HG03378 (cell line): ENCODE results near the gene GSG1L.

Experiments
- ATAC-seq: cut with Tn5 transposase; IDR thresholded peaks from one replicate; pipeline ENCODE4 v1.9.1; 2021; ENCODE audit warnings: mild to moderate bottlenecking, moderate library complexity; ENCODE audit not compliant: unreplicated experiment

The GSG1L gene

DNA sequence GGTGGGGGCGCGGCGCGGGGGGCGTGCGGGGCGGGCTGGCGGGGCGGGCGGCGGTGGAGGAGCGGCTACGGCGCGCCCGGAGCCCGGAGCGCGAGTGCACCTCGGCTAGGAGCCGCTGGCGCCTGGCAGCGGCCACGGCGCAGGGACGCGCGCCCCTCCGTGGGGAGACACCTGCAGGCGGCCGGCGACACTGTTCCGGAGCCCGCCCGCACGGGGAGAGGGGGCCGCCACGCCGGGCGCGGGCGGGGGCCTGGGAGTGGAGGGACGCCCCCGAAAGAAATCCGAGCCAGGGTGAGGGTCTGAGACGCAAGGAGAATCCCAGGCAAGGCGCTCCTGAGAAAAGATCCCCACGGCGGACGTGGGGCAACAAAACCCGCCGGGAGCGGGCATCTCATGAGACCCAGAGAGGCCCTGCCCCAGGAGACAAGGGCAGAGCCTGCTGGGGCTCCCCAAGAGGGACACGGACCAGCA, at the start of gene GSG1L:
Gene GSG1L, minus strand, starts transcription at position 124 of the 471 bp plus-strand sequence. CDS start 290 bp downstream, outside the sequence.
- ATAC-seq = no peak

DNA sequence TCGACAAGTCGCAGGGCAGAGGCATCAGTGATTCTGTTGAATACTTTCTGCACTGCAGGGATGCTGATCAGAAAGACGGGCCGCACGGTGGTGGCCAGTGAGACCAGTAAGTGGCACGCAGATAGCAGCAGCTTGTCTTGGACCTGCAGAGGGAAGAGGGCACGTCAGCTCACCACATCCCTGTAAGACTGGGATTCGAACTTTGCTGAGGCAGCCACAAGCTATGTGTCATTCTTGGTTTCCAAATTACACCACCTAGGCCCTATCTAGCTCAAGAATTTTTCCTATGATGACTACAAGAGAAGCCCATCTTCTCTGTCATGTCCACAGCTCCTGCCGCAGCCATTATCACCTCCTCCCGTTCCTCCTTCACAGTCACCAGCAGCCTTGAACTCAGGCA, 49.4 kb upstream of the GSG1L start:
- no peak for ATAC-seq

DNA sequence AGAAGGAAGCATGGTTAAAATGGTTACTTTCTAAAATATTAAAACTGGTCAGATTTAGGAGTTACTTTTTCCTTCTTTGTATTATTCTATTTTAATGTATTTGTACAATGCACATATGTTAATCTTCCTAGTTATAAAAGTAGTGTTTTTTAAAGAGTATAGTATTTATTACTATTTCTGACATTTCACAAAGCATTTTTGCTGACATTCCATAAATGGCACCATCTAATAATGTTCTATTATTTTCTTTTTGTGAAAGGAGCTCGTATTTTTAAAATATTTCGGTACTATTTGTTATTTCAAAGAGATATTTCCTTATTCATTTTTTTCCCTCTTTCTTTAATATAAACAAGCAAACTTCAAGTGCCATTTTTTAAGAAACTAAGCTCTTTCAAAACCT, 47.5 kb upstream of the GSG1L start:
- ATAC-seq = no peak

DNA sequence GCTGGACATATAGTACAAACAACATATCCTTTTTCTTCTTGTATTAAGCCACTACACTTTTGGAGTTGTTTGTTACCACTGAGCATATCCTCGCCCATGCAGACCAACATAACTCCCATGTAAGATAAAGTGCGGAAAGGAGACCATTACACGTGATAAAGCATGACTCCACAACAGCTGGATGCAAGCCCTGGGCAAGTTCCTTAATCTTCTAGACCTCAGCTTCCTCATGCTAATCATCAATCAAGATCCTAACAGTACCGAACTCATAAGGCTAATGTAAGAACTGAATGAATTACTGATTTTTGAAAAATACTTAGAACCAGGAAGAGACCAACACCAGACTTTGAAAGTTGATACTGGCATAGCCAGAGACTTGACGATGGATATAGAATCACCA, 47.0 kb upstream of the GSG1L start:
- ATAC-seq = no peak

DNA sequence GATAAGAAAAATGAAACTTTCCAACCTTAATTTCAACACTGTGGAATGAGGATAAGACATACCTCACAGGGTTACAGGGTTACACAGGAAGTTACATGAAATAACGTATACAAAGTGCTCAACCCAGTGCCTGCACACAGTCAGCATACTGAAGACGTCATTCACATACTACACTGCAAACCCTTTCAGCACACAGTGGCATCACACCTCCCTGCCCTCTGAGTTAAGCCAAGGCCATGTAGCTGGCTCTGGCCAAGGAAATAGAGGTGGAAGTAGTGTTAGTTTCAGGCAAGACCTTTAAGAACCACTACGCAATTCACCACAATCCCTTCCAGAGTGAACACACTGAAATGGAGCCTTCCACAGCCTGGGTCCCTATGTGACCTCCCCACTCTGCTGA, 46.6 kb upstream of the GSG1L start:
- ATAC-seq = no peak

DNA sequence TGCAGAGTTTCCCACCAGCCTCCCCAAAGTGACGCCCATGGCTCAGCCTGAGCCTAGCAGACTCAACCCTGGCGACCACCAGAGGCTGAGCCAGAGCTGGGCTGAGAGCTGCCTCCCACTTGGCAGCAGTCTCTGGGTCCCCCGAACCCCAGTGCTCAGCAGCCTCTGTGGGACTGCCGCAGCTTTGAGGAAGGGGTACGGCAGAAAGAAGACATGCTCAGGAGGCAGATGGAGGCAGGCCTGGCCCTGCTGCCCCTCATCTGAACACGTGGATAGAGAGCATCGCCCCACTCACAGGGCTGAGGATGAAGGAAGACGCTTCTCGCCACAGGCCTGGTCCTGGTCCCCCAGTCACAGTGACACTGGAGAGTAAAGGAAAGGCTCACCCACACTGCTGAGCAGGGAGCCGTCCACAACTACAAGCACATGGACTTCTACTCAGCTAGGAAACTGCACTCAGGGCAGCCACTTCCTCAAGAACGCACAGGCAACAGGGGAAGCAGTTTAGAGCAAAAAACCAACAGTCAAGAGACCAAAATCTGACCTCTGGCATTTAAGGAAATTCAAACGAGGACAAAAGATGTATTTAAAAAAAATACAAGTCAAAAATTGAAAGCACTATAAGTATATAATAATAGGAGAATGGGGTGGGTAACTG, 45.2 kb upstream of the GSG1L start:
- ATAC-seq = no peak

DNA sequence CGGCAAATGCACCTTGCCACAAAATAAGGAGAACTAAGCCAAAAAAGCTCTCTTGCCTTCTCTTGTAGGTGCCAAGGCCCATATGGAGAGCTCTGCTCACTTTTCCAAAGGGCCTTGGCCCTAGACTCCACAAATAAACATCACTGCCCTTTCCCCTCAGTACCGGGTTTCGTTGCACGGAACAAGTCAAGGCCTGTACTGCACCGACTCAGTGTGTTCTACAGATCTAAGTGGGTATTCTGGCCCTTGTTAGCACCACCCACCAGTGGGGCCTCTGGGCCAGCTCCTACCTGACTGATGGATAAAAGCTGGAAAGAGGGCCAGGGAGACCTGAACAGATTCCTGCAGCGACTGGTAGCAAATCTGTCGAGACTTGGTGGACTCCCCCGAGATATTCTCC, 43.7 kb upstream of the GSG1L start:
- ATAC-seq = no peak

DNA sequence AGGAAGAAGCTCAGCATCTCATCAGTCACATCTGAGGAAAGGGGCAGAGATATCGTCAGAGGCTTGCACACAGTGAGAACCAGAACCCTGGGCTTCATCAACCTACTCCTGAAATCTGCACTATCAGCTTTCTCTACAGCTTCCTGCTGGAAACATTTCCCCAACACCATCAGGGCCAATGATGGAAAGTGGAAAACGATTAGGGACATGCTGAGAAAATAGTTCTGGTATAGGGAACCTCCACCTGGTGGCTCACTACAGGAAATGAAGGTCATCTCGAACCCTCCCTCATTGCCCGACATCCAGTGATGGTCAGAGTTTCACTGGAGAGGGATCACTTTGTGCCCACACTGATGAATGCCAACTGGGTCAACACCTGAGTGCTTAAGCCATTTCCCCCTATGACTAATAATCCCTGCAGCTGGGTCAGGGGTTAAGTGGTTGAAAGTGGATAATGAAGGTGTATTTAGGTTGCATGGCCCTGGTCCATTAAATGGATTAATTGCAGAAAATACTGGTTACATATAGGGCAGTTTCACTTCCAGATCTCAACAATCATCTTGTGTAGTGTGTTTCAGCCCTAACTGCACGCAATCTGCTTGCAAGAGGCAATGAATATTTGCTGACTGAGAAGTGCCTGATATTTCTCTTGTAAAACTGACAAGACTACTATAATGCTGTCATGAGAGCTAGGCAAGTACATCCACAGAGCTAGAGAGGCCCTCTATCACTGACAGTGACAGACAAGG, 43.1 kb upstream of the GSG1L start:
- no peak for ATAC-seq

DNA sequence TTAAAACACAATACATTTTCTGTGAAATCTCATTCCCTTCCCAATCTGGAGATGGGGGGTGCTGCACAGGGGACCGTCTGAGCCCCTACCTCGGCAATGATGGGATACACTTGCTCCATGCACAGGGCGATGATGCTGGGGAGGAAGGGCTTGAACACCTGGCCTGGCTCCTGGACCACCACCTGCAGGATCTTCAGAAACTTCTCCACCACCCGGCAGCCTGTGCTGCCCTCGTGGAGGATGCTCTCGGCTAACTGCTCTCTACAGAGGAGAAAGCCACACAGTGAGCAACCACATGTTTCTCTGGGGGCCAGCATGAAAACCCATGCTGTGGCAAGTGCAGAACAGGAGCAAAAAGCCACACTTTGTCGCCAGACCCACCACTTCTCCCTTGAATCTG, 42.4 kb upstream of the GSG1L start:
- no peak for ATAC-seq

DNA sequence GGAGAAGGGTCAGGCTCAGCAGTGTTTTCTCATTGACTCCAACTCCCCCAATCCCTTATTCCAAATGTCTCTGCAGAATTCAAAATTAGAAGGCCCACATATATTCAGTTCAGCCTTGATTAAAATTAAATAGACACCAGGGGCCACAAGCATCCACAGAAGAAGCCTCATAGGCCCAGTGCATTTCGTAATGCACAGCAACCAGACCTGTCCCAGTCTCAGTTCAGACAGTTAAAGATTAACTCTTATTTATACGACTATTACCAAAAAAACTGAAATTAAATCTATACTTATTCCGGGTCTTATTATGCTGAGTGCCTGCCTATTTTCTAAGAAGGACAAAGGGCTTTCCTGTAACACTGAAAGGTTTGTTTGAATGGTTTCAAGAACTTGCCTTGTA, 41.8 kb upstream of the GSG1L start:
- ATAC-seq = no peak

DNA sequence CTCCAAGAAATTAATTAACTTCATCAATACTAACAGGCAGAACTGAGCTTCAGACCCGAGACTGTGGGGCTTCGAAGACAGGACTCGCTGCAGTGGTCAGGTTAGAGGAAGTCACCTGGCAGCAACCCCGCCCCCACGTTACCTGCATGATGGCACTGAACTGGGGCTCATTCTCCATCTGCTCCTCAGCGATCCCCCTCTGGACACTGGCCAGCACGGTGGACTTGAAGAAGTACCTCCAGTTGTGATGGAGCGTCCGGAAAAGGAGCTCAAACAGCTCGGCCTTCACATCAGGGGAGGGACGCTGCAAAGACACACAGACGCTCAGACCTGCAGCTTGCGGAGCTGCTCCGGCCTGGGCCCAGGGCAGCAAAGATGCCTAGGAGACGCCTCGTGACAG, 40.9 kb upstream of the GSG1L start:
- no peak for ATAC-seq

DNA sequence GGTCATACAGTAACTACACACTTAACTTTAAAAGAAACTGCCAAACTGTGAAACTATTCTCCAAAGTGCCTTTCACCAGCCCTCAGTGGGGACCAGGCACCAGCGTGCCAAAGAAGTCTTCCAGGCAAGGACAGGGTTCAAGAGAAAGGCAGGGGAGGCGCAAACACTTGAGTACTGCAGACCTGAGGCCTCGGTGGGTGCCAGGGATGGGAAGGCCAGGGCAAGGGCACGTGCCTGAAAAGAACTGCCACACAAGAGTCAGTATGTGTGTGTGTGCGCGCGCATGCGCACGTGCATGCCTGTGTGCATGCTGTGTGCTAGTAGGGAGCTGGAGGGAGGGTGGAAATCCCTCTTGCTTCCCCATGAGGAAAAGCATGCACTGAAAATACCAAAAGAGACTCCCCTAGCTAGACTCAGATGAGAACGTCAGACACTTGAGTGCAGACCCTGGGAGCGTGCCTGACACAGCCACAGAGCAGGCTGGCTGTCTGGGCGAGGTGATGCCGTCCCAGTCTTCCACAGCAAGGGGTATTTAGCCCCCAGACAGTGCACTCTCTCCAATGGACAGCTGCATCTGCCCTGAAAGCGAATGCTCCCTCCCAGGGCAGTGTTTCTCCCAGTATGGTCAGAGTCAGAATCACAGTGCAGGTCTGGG, 40.1 kb upstream of the GSG1L start:
- no peak for ATAC-seq

DNA sequence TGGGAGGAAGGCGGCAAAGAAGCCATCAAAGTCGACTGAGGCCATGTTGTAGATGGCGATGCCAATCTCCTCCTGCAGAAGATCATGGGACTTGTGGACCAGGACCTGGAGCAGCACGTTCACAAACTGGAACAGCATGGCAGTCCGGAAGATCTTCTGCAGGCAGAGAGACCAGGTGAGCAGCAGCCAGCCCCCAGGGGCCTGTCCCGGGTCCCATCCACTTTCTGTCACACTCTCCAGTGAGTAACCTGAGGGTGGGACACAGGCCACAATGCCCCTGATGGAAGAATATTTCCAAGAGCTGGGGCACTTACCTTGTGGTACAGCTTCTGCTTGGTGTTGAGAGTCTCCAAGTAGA, 38.0 kb upstream of the GSG1L start:
- no peak for ATAC-seq

DNA sequence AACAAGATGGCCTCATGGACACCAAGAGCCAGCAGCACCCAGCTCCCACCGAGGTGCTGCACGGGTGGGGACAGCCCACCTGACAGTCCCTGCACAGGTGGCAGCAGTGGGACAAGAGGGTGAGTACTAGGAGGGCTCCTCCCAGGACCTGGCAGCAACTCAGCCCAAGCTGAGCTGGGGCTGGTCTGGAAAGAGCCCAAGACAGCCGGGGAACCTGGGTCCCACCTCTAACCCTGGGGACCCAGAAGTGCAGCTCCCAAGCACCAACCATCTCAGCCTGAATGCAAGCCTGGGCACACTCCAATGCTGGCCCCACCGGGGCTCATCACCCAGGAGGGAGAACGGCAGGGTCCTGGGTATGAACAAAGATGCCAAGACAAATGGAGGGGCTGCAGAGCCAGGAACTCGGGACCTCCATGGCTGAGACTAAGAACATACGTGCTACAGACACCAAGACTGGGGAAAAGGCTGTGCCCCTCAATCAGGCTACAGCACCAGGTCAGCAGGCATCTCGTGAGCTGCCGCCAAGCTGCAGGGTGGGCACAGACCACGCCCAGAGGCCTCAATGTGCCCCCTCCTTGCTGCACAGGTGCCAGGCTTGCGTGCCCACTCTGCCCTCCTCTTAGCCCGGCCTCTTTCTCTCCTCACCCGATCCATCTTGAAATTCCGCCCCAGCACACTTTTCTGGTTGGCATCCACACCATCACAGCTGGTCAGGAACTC, 37.5 kb upstream of the GSG1L start:
- ATAC-seq = no peak

DNA sequence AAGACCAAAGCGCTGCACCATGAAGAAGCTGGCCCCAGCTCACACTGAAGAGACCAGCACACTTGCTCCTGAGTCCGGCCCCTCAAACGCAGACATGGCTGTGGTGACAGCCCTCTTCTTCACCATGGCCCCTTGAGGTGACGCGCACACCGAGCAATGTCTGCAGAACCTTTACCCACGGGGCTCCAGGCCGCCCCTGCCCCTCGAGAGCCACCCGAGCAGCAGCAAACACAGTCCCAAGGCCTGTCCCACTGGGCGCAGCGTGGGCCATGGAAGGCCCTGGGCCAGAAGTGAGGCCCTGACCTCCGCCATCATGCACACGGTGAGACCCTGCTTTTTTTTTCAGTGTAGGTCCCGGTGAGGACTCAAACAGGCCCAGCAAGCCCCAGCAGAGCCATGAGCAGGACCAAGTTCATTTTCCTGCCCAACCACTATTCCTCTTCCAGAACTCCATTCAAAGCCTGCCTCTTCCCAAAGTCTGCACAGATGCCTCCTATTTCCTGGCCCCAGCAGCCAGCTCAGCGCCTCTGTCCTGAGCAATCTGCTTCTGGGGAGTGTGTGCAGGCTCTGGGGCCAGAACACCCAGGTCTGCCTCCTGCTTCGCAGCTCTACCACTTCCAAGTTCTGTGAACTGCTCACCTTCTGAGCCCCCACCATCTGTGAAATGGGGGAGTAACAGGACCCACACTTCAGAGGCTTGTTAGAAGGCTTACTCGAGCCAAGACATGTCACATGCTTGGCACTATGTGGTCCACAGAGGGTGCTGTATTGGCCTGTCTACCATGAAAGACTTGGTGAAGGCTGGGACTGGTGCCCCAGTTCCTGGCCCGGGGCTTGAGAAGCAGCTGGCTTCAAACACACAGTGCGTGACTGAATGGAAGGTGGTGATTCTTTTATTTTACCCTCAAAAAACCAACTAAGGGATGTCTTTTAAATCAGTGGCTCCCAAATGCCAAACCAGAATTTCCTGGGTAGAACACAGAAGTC, 35.7 kb upstream of the GSG1L start:
- ATAC-seq = no peak

DNA sequence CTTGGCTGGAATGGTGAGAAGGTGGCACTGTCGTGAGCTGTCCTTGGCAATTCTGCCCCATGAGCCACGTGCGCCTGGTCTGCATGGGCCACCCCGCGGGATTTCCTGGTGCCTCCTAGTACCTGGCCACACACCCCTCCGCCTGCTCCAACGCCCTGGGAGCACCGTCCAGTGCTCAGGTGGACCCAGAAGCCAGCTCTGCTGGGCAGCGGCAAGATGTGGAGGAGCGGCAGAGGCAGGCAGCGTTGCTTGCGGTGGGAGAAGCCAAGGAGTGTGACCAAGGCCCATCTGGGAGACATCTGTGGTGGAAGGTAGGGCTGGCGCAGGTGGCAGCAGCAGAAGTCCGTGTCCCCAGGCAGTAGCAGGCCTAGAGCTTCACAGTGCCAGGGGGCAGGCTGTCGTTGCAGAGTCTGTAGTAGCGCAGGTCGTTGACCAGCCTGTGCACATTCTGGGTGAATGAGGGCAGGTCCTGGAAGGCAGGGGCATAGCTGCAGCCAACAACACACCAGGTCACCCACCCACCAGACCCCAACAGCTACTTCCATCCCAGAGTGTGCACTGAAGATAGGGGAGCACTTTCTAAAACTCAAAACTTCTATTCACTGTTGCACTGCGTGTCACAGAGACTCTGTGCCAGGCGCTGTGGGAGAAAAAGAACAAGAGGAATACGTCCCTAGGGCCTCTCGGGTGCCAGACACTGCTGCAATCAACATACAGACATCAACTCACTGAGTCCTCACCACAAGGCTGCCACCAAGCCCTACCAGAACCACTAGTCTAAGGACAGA, 34.9 kb upstream of the GSG1L start:
- no peak for ATAC-seq

DNA sequence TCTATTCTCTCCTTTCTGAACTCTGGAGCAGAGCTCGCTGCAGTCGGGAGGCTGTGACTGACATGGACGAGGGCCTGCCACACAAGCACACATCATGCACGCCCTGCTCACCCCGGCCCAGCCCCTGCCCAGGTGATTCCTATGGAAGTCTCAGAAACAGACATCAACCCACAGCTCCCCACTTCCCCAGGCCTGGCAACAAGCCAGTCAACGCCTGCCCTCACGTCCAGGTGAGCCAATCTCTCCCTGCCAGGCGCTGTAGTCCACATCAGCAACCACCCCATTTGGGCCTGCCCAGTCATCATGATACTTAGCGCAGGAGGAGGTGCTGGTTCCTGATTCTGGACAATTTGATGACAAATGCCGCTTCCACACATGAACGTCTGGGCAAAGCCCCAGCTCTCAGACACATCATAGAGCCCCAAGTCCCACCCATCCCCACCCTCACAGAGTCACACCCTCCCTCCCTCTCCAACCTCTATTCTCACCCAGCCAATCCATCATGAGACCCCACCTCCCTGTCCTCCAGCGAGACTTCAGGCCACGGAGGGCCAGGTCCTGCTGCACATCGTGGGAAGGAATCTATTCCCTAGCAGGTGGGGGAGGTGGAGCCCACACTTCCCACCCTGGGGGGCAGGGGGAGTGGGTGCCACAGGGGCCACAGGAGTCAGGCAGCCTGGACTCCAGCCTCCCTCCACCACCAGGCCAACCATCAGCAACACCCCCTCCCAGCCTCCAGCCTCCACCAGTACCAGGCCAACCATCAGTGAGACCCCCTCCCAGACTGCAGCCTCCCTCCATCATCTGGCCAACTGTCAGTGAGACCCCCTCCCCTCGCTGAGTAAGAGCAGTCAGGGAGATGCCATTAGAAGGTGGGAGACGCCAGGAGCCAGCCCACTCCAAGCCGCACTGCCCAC, 33.7 kb upstream of the GSG1L start:
- ATAC-seq = no peak

DNA sequence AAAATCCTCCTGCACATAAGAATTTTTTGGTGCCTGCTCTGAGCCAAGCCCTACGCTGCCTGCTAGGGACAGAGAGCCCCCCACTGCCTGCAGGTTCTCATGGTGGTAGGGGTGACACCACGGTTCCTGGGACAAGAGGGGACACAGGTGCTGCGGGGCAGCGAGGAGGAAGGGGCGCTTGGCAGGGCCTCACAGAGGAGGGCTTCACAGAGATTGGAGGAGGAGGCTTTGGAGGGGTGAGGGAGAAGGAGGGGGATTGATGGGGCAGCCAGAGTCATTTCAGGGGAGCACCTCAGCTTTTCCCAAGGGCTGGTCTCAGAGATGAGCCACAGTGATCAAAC, 29.8 kb upstream of the GSG1L start:
- ATAC-seq = no peak
